ENCODE results near the gene CLIC1. TPM values are rescaled to one million over a fixed set of nuclear protein-coding genes. Genes with fewer than 3 reads are reported as not detected.

Gene CLIC1
- polyA plus RNA-seq, 4 donors: 400 to 576 (median 535) TPM

GRCh38 chr6:31690231-31691077, 45.9 kb downstream of the CLIC1 start:
- WGBS, 3 donors: 31 to 59% (median 52%) methylated on average over 10 of the region's 10 CpGs
- Histone ChIP-seq H3K27ac (ENCODE audit: low read depth in 1 of 3, low read length in 2 of 3) (peak overlapping the region; percentile 52 to 92 (median 71)), H3K27me3 (ENCODE audit: control insufficient read depth in 3 of 3, insufficient read depth in 3 of 3, low read length in 3 of 3) (no peaks in the 10 kb centered on the region), H3K36me3 (ENCODE audit: control insufficient read depth in 3 of 3, insufficient read depth in 2 of 3, low read depth in 1 of 3, low read length in 3 of 3) (peaks cover 13 to 95% (median 16%) of the 10 kb centered on the region in 3 donors), H3K9me3 (ENCODE audit: control insufficient read depth in 2 of 2, insufficient read depth in 1 of 2, low read depth in 1 of 2, low read length in 1 of 2) (no peaks in the 10 kb centered on the region), H3K4me3 (ENCODE audit: low read depth in 1 of 3, low read length in 3 of 3) (no peak overlapping the region), H3K4me1 (ENCODE audit: control insufficient read depth in 3 of 3, insufficient read depth in 2 of 3, low read depth in 1 of 3, low read length in 2 of 3) (peaks cover 0 to 15% (median 0%) of the 10 kb centered on the region in 3 donors)
- FAIRE-seq (no peak), DNase-seq (peak; percentile 86 to 92)

- FAIRE-seq (no peak), DNase-seq (no peak)
- H3K4me3 ChIP-seq (ENCODE audit: low read depth in 1 of 3, low read length in 3 of 3): no peak overlapping the region
- 77 to 79% (median 78%) methylated on average over 11 of the region's 11 CpGs for WGBS, 3 donors
- no peaks in the 10 kb centered on the region for H3K27me3 ChIP-seq (ENCODE audit: control insufficient read depth in 3 of 3, insufficient read depth in 3 of 3, low read length in 3 of 3)
- peaks cover 13 to 93% (median 16%) of the 10 kb centered on the region in 3 donors for H3K36me3 ChIP-seq (ENCODE audit: control insufficient read depth in 3 of 3, insufficient read depth in 2 of 3, low read depth in 1 of 3, low read length in 3 of 3)
- peaks cover 0 to 15% (median 0%) of the 10 kb centered on the region in 3 donors for H3K4me1 ChIP-seq (ENCODE audit: control insufficient read depth in 3 of 3, insufficient read depth in 2 of 3, low read depth in 1 of 3, low read length in 2 of 3)
- peak overlapping the region; percentile 22 to 92 (median 71) for H3K27ac ChIP-seq (ENCODE audit: low read depth in 1 of 3, low read length in 2 of 3)
- H3K9me3 ChIP-seq (ENCODE audit: control insufficient read depth in 2 of 2, insufficient read depth in 1 of 2, low read depth in 1 of 2, low read length in 1 of 2): no peaks in the 10 kb centered on the region
These were observed 46.9 kb downstream of the CLIC1 start for GRCh38 chr6:31689249-31690110.

- no peak for DNase-seq
- Histone ChIP-seq H3K36me3 (ENCODE audit: control insufficient read depth in 3 of 3, insufficient read depth in 2 of 3, low read depth in 1 of 3, low read length in 3 of 3) (peaks cover 10 to 89% (median 12%) of the 10 kb centered on the region in 3 donors), H3K27ac (ENCODE audit: low read depth in 1 of 3, low read length in 2 of 3) (no peak overlapping the region), H3K4me1 (ENCODE audit: control insufficient read depth in 3 of 3, insufficient read depth in 2 of 3, low read depth in 1 of 3, low read length in 2 of 3) (peaks cover 0 to 27% (median 0%) of the 10 kb centered on the region in 3 donors), H3K27me3 (ENCODE audit: control insufficient read depth in 3 of 3, insufficient read depth in 3 of 3, low read length in 3 of 3) (no peaks in the 10 kb centered on the region), H3K4me3 (ENCODE audit: low read depth in 1 of 3, low read length in 3 of 3) (no peak overlapping the region), H3K9me3 (ENCODE audit: control insufficient read depth in 2 of 2, insufficient read depth in 1 of 2, low read depth in 1 of 2, low read length in 1 of 2) (no peaks in the 10 kb centered on the region)
- 88 to 93% (median 92%) methylated on average over 14 of the region's 14 CpGs for WGBS, 3 donors
- FAIRE-seq: no peak
These were observed 48.3 kb downstream of the CLIC1 start for GRCh38 chr6:31687860-31688693.

DNA sequence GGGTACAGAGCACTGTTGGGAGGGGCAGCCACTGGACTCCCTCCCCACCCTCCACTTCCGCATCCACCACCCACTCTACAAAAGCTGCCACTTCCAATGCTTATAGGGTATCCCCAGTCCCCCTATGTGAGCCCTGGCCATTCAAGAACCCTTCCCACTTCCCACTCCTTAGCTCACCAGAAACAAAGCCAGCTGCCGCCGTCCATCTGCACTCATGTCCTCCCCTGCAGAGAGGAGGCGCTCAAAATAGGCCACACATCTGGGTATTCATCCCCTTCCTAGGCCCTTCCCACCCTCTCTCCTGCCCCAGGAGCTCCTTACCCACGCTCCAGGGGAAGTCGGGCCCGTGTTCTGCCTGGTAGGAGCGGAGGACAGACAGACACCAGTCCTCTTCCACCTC, 49.0 kb downstream of the CLIC1 start:
- Histone ChIP-seq H3K9me3 (ENCODE audit: control insufficient read depth in 2 of 2, insufficient read depth in 1 of 2, low read depth in 1 of 2, low read length in 1 of 2) (no peaks in the 10 kb centered on the region), H3K36me3 (ENCODE audit: control insufficient read depth in 3 of 3, insufficient read depth in 2 of 3, low read depth in 1 of 3, low read length in 3 of 3) (peaks cover 8 to 82% (median 10%) of the 10 kb centered on the region in 3 donors), H3K27me3 (ENCODE audit: control insufficient read depth in 3 of 3, insufficient read depth in 3 of 3, low read length in 3 of 3) (no peaks in the 10 kb centered on the region), H3K27ac (ENCODE audit: low read depth in 1 of 3, low read length in 2 of 3) (no peak overlapping the region), H3K4me3 (ENCODE audit: low read depth in 1 of 3, low read length in 3 of 3) (no peak overlapping the region), H3K4me1 (ENCODE audit: control insufficient read depth in 3 of 3, insufficient read depth in 2 of 3, low read depth in 1 of 3, low read length in 2 of 3) (peaks cover 0 to 32% (median 0%) of the 10 kb centered on the region in 3 donors)
- no peak for DNase-seq
- WGBS, 3 donors: 86 to 94% (median 89%) methylated on average over 8 of the region's 8 CpGs
- no peak for FAIRE-seq

- FAIRE-seq (no peak), DNase-seq (no peak)
- H3K36me3 ChIP-seq (ENCODE audit: control insufficient read depth in 3 of 3, insufficient read depth in 2 of 3, low read depth in 1 of 3, low read length in 3 of 3): peaks cover 7 to 77% (median 8%) of the 10 kb centered on the region in 3 donors
- no peaks in the 10 kb centered on the region for H3K27me3 ChIP-seq (ENCODE audit: control insufficient read depth in 3 of 3, insufficient read depth in 3 of 3, low read length in 3 of 3)
- H3K27ac ChIP-seq (ENCODE audit: low read depth in 1 of 3, low read length in 2 of 3): no peak overlapping the region
- peaks cover 0 to 36% (median 0%) of the 10 kb centered on the region in 3 donors for H3K4me1 ChIP-seq (ENCODE audit: control insufficient read depth in 3 of 3, insufficient read depth in 2 of 3, low read depth in 1 of 3, low read length in 2 of 3)
- no peak overlapping the region for H3K4me3 ChIP-seq (ENCODE audit: low read depth in 1 of 3, low read length in 3 of 3)
- 86 to 88% (median 86%) methylated on average over 5 of the region's 5 CpGs for WGBS, 3 donors
- H3K9me3 ChIP-seq (ENCODE audit: control insufficient read depth in 2 of 2, insufficient read depth in 1 of 2, low read depth in 1 of 2, low read length in 1 of 2): no peaks in the 10 kb centered on the region
These were observed 49.8 kb downstream of the CLIC1 start for GRCh38 chr6:31686483-31686882.

DNA sequence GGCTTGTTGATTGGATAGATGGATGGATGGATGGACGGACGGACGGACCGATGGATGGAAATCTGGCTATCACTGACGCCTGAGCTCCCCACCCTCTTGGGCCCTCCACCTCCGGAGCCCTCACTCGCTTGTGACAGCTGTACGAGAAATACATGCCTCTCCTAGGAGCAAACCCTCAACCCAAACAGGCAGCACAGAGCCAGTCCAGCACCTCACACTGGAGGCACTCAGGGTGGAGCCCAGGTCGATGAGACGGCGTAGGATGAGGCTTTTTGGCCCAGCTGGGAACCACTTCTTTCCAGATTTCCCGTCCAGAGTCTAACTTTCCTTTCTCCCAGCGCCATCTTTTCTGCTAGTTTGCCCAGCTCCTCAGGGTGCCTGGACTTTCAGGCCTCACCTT, 52.7 kb downstream of the CLIC1 start:
- peaks cover 3 to 49% (median 8%) of the 10 kb centered on the region in 3 donors for H3K36me3 ChIP-seq (ENCODE audit: control insufficient read depth in 3 of 3, insufficient read depth in 2 of 3, low read depth in 1 of 3, low read length in 3 of 3)
- H3K4me3 ChIP-seq (ENCODE audit: low read depth in 1 of 3, low read length in 3 of 3): peak overlapping the region in 2 of 3 donors; percentile 18 to 57
- peaks cover 0 to 33% (median 4%) of the 10 kb centered on the region in 3 donors for H3K4me1 ChIP-seq (ENCODE audit: control insufficient read depth in 3 of 3, insufficient read depth in 2 of 3, low read depth in 1 of 3, low read length in 2 of 3)
- WGBS, 3 donors: 43 to 65% (median 60%) methylated on average over 13 of the region's 13 CpGs
- H3K27me3 ChIP-seq (ENCODE audit: control insufficient read depth in 3 of 3, insufficient read depth in 3 of 3, low read length in 3 of 3): no peaks in the 10 kb centered on the region
- peak overlapping the region; percentile 49 to 88 (median 72) for H3K27ac ChIP-seq (ENCODE audit: low read depth in 1 of 3, low read length in 2 of 3)
- H3K9me3 ChIP-seq (ENCODE audit: control insufficient read depth in 2 of 2, insufficient read depth in 1 of 2, low read depth in 1 of 2, low read length in 1 of 2): no peaks in the 10 kb centered on the region
- FAIRE-seq (no peak), DNase-seq (peak in 1 of 2 donors; percentile 44)

DNA sequence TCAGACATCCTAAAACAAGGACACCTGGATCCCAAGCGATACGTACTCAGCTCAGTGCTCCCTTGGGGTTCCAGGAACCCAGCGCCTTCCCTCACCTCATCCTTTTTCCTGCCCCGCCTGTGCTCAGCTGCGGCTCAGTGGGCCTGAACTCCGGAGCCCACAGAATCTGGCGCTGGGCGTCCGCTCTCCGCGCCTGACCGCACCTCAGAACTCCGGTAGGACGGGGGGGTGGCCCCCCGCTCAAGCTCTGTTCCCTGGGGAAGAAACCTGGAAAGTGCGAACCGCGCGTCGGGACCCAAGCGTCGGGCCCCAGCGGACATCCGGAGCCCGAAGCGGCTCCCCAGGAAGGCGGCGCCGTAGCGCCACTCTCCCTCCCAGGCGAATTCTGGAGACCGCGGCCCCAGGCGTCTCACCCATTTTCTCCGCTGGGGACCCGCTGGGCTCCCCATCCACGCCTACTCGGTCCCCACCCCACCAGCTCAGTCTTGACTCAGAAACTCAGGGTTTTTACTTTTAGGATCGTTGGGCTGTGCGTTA, 55.1 kb downstream of the CLIC1 start:
- H3K9me3 ChIP-seq (ENCODE audit: control insufficient read depth in 2 of 2, insufficient read depth in 1 of 2, low read depth in 1 of 2, low read length in 1 of 2): no peaks in the 10 kb centered on the region
- DNase-seq: peak; percentile 42 to 75

More for the DNA sequence above, 55.1 kb downstream of the CLIC1 start:
- no peaks in the 10 kb centered on the region for H3K27me3 ChIP-seq (ENCODE audit: control insufficient read depth in 3 of 3, insufficient read depth in 3 of 3, low read length in 3 of 3)
- peaks cover 0 to 33% (median 4%) of the 10 kb centered on the region in 3 donors for H3K4me1 ChIP-seq (ENCODE audit: control insufficient read depth in 3 of 3, insufficient read depth in 2 of 3, low read depth in 1 of 3, low read length in 2 of 3)
- FAIRE-seq: no peak
- H3K36me3 ChIP-seq (ENCODE audit: control insufficient read depth in 3 of 3, insufficient read depth in 2 of 3, low read depth in 1 of 3, low read length in 3 of 3): peaks cover 0 to 30% (median under 1%) of the 10 kb centered on the region in 3 donors
- H3K27ac ChIP-seq (ENCODE audit: low read depth in 1 of 3, low read length in 2 of 3): peak overlapping the region; percentile 52 to 88 (median 77)
- H3K4me3 ChIP-seq (ENCODE audit: low read depth in 1 of 3, low read length in 3 of 3): peak overlapping the region; percentile 38 to 57 (median 45)
- 0 to 2% (median 1%) methylated on average over 20 to 40 of the region's 40 CpGs for WGBS, 3 donors

Data from small intestine (tissue), 7 donors.